ENCODE results near the gene CRACR2B.

Gene CRACR2B

DNA sequence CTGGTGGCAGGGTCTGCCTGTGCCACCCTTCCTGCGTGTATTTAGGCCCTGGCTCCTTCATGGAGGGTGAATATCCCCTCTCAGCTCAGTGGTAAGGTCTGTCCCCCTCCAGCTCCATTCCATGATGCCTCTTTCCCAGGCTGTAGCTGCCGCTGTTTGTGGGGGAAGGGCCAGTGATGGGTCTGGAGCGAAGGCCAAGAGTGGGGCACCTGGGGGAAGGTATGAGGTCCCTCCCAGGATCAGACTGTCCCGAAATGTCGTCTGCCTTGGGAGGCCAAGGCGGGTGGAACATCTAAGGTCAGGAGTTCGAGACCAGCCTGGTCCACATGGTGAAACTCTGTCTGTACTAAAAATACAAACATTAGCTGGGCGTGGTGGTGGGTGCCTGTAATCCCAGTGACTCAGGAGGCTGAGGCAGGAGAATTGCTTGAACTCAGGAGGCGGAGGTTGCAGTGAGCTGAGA is 6.2 kb downstream of the CRACR2B start:
- TF ChIP-seq, protein P1, sequence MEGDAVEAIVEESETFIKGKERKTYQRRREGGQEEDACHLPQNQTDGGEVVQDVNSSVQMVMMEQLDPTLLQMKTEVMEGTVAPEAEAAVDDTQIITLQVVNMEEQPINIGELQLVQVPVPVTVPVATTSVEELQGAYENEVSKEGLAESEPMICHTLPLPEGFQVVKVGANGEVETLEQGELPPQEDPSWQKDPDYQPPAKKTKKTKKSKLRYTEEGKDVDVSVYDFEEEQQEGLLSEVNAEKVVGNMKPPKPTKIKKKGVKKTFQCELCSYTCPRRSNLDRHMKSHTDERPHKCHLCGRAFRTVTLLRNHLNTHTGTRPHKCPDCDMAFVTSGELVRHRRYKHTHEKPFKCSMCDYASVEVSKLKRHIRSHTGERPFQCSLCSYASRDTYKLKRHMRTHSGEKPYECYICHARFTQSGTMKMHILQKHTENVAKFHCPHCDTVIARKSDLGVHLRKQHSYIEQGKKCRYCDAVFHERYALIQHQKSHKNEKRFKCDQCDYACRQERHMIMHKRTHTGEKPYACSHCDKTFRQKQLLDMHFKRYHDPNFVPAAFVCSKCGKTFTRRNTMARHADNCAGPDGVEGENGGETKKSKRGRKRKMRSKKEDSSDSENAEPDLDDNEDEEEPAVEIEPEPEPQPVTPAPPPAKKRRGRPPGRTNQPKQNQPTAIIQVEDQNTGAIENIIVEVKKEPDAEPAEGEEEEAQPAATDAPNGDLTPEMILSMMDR (IDR thresholded peaks at IDR 0.05), result no peak
- Histone ChIP-seq H3K27ac (no peak overlapping the region), H3K4me3 (ENCODE audit: low read depth in 1 of 2, low read length in 1 of 2) (peak overlapping the region in 1 of 2 experiments; percentile 60), H3K36me3 (peaks cover 28% of the 10 kb centered on the region), H3K4me1 (ENCODE audit: control insufficient read depth in 1 of 2, insufficient read depth in 1 of 2, low read depth in 1 of 2, low read length in 1 of 2) (peaks cover 50 to 62% of the 10 kb centered on the region in 2 experiments), H3K27me3 (peaks cover 65% of the 10 kb centered on the region), H3K9me3 (no peaks in the 10 kb centered on the region)

DNA sequence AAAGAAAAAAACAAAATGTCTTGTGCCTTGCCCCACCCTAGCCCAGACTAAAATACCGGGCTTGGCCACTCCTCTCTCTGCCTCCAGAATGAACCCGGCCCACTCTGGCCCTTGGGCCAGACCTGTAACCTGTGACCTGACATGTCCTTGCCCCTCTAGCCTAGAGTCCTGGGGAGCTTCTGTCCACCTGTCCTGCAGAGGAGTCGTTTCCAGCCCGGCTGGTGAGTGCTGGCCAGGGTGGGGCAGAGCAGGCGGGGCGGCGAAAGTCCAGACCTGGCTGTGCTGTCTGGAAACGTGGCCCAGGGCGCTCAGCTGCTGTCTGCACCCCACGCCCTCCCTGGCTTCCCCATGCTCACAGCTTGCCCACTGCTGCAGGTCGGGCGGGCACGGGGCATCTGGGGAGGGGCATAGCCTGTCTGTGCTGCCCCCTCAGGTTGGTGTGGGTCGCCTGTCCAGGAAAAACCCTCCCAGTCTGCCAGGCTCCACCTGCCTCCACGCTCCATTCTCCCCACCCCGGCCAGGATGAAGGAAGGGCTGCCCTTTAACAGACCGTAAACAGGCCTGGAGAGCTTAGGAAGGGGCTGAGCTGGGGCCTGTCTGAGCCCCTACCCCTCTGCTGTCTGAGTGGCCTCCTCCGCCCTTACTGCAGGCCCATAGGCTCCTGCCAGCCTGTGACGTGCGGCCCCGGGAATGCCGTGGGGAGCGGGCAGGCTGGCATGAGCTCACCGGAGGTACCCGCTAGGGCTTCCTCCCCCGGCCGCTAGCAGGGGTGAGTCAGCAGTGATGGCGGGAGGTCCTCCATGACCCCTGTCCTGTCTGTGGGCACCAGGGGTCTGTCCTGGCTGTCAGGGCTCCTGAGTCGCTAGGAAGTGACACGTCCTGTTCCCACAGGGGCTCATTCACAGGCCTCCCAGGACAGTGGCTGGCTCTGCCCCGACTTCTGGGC is 6.9 kb downstream of the CRACR2B start:
- peaks cover 36% of the 10 kb centered on the region for H3K36me3 ChIP-seq
- TF ChIP-seq, protein P1 (IDR thresholded peaks at IDR 0.05), result no peak
- peak overlapping the region in 1 of 2 experiments; percentile 35 for H3K4me3 ChIP-seq (ENCODE audit: low read depth in 1 of 2, low read length in 1 of 2)
- H3K4me1 ChIP-seq (ENCODE audit: control insufficient read depth in 1 of 2, insufficient read depth in 1 of 2, low read depth in 1 of 2, low read length in 1 of 2), result peaks cover 42 to 55% of the 10 kb centered on the region in 2 experiments
- peaks cover 57% of the 10 kb centered on the region for H3K27me3 ChIP-seq
- no peak overlapping the region for H3K27ac ChIP-seq
- no peaks in the 10 kb centered on the region for H3K9me3 ChIP-seq

DNA sequence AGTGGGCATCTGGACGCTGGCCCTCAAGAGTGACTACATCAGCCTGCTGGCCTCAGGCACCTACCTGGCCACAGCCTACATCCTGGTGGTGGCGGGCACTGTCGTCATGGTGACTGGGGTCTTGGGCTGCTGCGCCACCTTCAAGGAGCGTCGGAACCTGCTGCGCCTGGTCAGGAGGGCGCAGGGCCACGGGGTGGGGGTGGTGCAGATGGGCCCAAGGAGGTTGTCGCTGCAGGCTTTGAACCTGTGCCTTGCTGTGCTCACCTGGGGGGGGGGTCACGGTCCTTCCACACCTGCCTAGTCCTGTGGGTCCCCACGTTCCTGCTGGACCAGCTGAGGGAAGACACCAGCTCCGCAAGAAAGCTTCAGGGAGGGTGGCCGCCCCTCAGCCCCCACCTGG is 8.6 kb downstream of the CRACR2B start:
- Histone ChIP-seq H3K27ac (no peak overlapping the region), H3K27me3 (peaks cover 41% of the 10 kb centered on the region), H3K9me3 (no peaks in the 10 kb centered on the region), H3K4me3 (ENCODE audit: low read depth in 1 of 2, low read length in 1 of 2) (no peak overlapping the region), H3K36me3 (peaks cover 46% of the 10 kb centered on the region), H3K4me1 (ENCODE audit: control insufficient read depth in 1 of 2, insufficient read depth in 1 of 2, low read depth in 1 of 2, low read length in 1 of 2) (peaks cover 36 to 48% of the 10 kb centered on the region in 2 experiments)
- TF ChIP-seq, protein P1 (IDR thresholded peaks at IDR 0.05), result no peak

DNA sequence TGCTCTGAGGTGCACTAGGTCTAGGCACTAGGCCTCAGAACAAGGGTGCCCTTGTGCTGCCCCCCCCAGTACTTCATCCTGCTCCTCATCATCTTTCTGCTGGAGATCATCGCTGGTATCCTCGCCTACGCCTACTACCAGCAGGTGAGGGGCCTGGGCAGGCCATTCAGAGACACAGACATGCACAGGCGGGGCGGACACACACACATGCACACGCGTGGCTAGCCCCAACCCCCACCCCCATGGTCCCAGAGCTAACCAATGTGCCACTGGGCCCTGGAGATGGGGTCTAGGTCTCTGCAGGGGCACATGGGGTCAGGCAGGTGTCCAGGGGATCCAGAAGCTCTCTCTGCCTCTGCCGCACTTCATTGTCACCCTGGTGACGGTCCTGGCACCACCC is 9.0 kb downstream of the CRACR2B start:
- Histone ChIP-seq H3K36me3 (peaks cover 46% of the 10 kb centered on the region), H3K27me3 (peaks cover 37% of the 10 kb centered on the region), H3K9me3 (no peaks in the 10 kb centered on the region), H3K27ac (no peak overlapping the region), H3K4me3 (ENCODE audit: low read depth in 1 of 2, low read length in 1 of 2) (no peak overlapping the region), H3K4me1 (ENCODE audit: control insufficient read depth in 1 of 2, insufficient read depth in 1 of 2, low read depth in 1 of 2, low read length in 1 of 2) (peaks cover 38 to 48% of the 10 kb centered on the region in 2 experiments)
- TF ChIP-seq, protein P1 (IDR thresholded peaks at IDR 0.05), result no peak

DNA sequence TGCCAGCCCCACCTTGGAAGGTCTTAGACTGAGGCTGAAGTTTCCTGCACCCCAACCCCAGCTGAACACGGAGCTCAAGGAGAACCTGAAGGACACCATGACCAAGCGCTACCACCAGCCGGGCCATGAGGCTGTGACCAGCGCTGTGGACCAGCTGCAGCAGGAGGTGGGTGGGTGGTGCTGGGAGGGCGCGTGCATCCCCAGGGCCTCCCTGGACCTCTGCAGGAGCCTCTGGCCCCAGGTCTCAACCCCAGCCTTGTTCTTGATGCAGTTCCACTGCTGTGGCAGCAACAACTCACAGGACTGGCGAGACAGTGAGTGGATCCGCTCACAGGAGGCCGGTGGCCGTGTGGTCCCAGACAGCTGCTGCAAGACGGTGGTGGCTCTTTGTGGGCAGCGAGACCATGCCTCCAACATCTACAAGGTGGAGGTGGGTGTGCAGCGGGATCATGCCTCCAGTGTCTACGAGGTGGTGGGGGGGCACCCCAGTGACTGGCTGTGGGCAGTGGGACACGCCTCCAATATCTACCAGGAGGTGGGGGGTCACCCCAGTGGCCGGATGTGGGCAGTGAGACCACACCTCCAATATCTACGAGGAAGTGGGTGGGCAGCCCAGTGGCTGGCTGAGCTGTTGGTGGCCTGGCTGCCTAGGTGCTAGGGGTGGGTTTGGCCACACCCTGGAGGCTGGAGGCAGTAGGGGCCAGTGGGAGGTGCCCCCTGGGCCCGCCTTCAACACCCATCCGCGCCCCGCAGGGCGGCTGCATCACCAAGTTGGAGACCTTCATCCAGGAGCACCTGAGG is 9.7 kb downstream of the CRACR2B start:
- Histone ChIP-seq H3K36me3 (peaks cover 46% of the 10 kb centered on the region), H3K9me3 (no peaks in the 10 kb centered on the region), H3K27me3 (peaks cover 30% of the 10 kb centered on the region), H3K4me1 (ENCODE audit: control insufficient read depth in 1 of 2, insufficient read depth in 1 of 2, low read depth in 1 of 2, low read length in 1 of 2) (peaks cover 36 to 47% of the 10 kb centered on the region in 2 experiments), H3K4me3 (ENCODE audit: low read depth in 1 of 2, low read length in 1 of 2) (no peak overlapping the region), H3K27ac (no peak overlapping the region)
- TF ChIP-seq, protein P1 (IDR thresholded peaks at IDR 0.05), result no peak

Measured in neutrophil (primary cell).